Activated T-cell treated with anti-CD3 and anti-CD28 coated beads, Interleukin-2, amount 50 U/mL, for 4 hours (primary cell): ENCODE data around the gene LATS1. TPM values are rescaled to one million over a fixed set of nuclear protein-coding genes. Genes with fewer than 3 reads are reported as not detected.
"Not testable (repeated sequence)": the region's sequence is repeated elsewhere in the genome, so short reads cannot be mapped to it uniquely, and the experiment has no call there.

ENCODE experiments used
- ATAC-seq, 2 donors: fragments of 200-7000 bp; cut with Tn5 transposase; one replicate each; pipeline ENCODE4 v1.10.0; 2021
- DNase-seq: peaks from one replicate; pipeline ENCODE4 v3.0.0-alpha.2; 2020
- H3K27me3 Mint-ChIP-seq: one replicate; pipeline ENCODE4 v1.8.0; 2021; ENCODE audit warnings: low read depth, mixed read lengths
- H3K36me3 Mint-ChIP-seq: one replicate; pipeline ENCODE4 v1.8.0; 2022; ENCODE audit warnings: mixed read lengths; ENCODE audit not compliant: insufficient read depth
- H3K4me1 Mint-ChIP-seq: one replicate; pipeline ENCODE4 v1.8.0; 2021; ENCODE audit warnings: low read depth, mixed read lengths
- H3K4me3 Mint-ChIP-seq: one replicate; pipeline ENCODE4 v1.8.0; 2021; ENCODE audit warnings: mild to moderate bottlenecking, moderate library complexity, mixed read lengths
- H3K9me3 Mint-ChIP-seq: one replicate; pipeline ENCODE4 v1.8.0; 2021; ENCODE audit warnings: mixed read lengths
- total RNA-seq, 3 donors: library from RNA; stranded (reverse); gene quantifications; one replicate each; pipeline ENCODE4 v1.2.1, GENCODE V29; 2021

LATS1 gene
- total RNA-seq, 3 donors from 2014 or later = 29.7 to 35.5 (median 35.3) TPM

DNA sequence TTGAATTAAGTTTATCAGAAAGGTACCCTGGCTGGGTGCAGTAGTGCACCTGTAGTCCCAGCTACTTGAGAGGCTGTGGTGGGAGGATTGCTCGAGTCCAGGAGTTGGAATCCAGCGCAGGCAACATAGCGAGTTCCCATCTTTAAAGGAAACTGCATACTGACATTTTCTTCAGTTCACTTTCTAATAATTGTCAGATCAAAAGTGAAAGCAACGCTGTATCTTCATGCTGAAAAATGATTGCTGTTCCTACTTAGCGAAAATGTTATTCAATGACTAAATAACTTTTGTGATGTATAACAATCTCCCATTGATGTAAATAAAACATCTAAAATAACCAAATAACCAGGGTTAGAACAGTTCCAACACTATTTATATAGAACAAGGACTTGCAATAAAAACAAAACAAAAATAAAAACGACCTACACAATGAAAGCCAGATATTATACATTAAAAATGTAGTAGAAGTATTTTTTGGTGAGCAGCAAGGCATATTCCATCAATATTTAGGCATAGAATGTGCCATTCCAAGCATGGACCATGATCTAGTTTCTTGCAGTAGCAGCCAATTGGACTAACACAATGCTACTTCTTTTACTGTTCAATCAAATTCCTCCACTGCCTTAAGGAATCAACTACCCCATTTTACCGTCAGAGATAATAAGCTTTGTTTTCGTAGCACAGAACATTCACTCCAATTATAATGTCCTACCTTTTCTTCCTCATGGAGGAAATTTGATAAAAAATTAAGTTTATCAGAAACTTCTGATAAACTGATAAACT, 1.5 kb downstream of the LATS1 start:
- H3K9me3 Mint-ChIP-seq = no peaks in the 10 kb centered on the region
- H3K4me3 Mint-ChIP-seq = peak overlapping the region; percentile 94
- peaks cover 9% of the 10 kb centered on the region for H3K36me3 Mint-ChIP-seq
- H3K27me3 Mint-ChIP-seq = no peaks in the 10 kb centered on the region
- ATAC-seq = no peak
- DNase-seq = no peak
- peaks cover 41% of the 10 kb centered on the region for H3K4me1 Mint-ChIP-seq

- Mint-ChIP-seq H3K4me3 (no peak overlapping the region), H3K36me3 (peaks cover 10% of the 10 kb centered on the region), H3K9me3 (no peaks in the 10 kb centered on the region), H3K4me1 (peaks cover 53% of the 10 kb centered on the region), H3K27me3 (no peaks in the 10 kb centered on the region)
- ATAC-seq (no peak), DNase-seq (no peak)
These were observed 3.5 kb downstream of the LATS1 start for GRCh38 chr6:149714442-149714841.

DNA sequence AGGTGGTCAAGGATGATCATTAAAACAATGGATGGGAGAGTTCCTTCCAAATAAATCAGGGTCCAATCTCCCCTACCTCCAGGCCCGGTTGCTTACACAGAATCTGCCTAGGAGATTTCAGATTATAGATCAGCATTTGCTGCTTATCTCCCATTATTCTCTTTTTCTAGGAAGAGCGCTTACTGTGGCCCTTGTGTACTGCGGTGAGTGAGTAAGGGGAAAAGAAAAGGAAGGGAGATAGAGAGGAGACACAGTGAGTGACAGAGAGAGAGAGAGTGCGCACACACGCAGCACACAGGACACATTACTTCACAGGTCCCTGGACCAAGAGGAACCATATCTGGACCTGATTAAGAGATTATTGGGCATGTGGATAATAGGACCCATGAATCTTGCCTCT, 6.2 kb downstream of the LATS1 start:
- Mint-ChIP-seq H3K36me3 (peaks cover 10% of the 10 kb centered on the region), H3K9me3 (no peaks in the 10 kb centered on the region), H3K4me3 (no peak overlapping the region), H3K27me3 (no peaks in the 10 kb centered on the region), H3K4me1 (peaks cover 61% of the 10 kb centered on the region)
- ATAC-seq (no peak), DNase-seq (no peak)

DNA sequence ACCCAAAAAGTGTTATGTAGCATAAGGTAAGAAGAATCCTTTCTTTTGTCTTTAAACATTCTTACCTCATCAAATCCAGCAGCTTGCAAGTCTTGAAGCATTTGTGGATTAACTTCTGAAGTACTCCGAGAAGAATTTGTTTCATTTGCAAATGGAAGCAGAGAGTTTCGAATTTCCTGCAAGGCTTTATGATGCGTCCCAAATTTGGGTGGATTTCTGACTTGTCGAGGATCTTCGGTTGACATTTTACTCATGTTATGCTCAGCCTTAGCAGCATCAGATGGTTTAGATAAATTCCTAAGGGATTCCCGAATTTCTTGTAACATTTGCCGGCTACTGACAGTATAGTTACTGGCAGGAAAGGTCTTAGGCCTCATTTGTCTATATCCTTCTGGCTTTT, 16.2 kb downstream of the LATS1 start:
- DNase-seq (no peak), ATAC-seq (no peak)
- H3K36me3 Mint-ChIP-seq = peaks cover 10% of the 10 kb centered on the region
- H3K9me3 Mint-ChIP-seq = no peaks in the 10 kb centered on the region
- peaks cover 33% of the 10 kb centered on the region for H3K4me1 Mint-ChIP-seq
- no peak overlapping the region for H3K4me3 Mint-ChIP-seq
- H3K27me3 Mint-ChIP-seq = no peaks in the 10 kb centered on the region

DNA sequence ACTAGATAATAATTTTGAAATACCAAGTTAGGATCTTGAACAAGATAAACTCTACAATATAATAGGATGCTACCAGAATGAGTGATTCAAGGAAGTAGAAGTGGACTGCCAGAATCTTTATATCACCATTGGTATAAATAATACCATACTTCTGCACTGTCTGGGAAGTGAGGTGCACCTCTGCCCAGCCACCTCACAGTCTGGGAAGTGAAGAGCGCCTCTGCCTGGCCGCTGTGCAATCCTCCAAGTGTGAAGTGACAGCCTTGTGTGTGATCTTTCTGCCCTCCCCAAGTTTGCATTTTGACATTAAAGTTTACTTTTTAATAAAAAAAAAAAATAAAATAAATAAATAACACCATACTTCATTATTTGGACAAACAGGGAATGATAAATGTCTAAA, 18.8 kb downstream of the LATS1 start:
- peaks cover 4% of the 10 kb centered on the region for H3K36me3 Mint-ChIP-seq
- H3K4me1 Mint-ChIP-seq = peaks cover 24% of the 10 kb centered on the region
- no peak for DNase-seq
- H3K27me3 Mint-ChIP-seq = no peaks in the 10 kb centered on the region
- no peaks in the 10 kb centered on the region for H3K9me3 Mint-ChIP-seq
- ATAC-seq = no peak
- H3K4me3 Mint-ChIP-seq = no peak overlapping the region

DNA sequence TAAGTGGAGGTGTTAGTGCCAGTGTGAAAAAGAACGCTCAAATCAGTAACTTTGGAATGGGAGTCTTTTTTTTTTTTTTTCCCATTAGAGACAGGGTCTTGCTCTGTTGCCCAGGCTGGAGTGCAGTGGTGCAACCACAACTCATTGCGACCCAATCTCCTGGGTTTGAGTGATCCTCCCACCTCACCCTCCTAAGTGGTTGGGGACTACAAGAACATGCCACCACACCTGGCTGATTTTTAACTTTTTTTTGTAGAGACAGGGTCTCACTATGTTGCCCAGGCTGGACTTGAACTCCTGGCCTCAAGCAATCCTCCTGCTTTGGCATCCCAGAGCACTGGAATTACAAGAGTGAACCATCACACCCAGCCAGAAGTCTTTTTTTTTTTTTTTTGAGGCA, 19.7 kb downstream of the LATS1 start:
- no peaks in the 10 kb centered on the region for H3K9me3 Mint-ChIP-seq
- H3K36me3 Mint-ChIP-seq = peaks cover 4% of the 10 kb centered on the region
- H3K4me3 Mint-ChIP-seq = no peak overlapping the region
- H3K4me1 Mint-ChIP-seq = peaks cover 20% of the 10 kb centered on the region
- DNase-seq = no peak
- ATAC-seq = no peak
- no peaks in the 10 kb centered on the region for H3K27me3 Mint-ChIP-seq

GRCh38 chr6:149696901-149697300, 21.0 kb downstream of the LATS1 start:
- H3K4me1 Mint-ChIP-seq = peaks cover 19% of the 10 kb centered on the region
- no peaks in the 10 kb centered on the region for H3K27me3 Mint-ChIP-seq
- no peaks in the 10 kb centered on the region for H3K9me3 Mint-ChIP-seq
- ATAC-seq = no peak
- no peak for DNase-seq
- H3K36me3 Mint-ChIP-seq = peaks cover 9% of the 10 kb centered on the region
- no peak overlapping the region for H3K4me3 Mint-ChIP-seq

DNA sequence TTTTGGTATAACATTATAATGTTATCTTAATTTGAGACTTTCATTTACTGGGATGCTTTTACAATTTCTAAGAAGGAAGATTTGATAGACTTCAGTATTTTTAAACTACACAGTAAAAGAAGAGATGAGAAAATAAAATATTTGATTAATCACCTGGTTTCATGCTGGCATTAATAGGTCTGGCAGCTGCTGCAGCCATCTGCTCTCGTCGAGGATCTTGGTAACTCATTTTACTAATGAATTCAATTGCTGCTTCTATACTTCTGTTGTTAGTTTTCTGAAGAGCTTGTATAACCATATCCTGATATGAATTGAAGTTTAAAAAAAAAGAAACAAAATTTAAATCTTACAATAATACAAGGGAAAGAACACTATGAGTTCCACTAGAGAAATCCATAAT, 23.0 kb downstream of the LATS1 start:
- Mint-ChIP-seq H3K27me3 (no peaks in the 10 kb centered on the region), H3K36me3 (peaks cover 10% of the 10 kb centered on the region), H3K4me1 (peaks cover 16% of the 10 kb centered on the region), H3K9me3 (no peaks in the 10 kb centered on the region), H3K4me3 (no peak overlapping the region)
- ATAC-seq (no peak), DNase-seq (no peak)

DNA sequence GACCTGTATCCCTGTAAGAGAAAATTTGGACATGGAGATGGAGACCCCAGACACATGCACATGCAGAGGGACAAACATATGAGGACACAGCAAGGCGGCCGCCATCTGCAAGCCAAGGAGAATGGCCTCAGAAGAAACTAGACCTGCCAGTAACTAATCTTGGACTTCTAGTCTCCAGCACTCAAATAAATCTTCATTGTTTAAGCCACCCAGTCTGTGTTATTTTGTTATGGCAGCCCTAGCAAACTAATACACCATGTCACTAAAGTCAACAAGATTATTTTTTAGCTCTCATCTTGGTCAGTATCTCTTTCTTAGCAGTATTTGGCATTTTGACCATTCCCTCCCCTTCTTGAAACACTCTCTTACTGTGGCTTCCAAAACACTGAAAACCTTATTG, 26.7 kb downstream of the LATS1 start:
- Mint-ChIP-seq H3K9me3 (no peaks in the 10 kb centered on the region), H3K27me3 (no peaks in the 10 kb centered on the region), H3K4me3 (no peak overlapping the region), H3K4me1 (peaks cover 17% of the 10 kb centered on the region), H3K36me3 (peaks cover 15% of the 10 kb centered on the region)
- DNase-seq = no peak
- ATAC-seq = no peak

GRCh38 chr6:149686230-149686629, 31.7 kb downstream of the LATS1 start:
- Mint-ChIP-seq H3K36me3 (peaks cover 17% of the 10 kb centered on the region), H3K4me3 (no peak overlapping the region), H3K27me3 (no peaks in the 10 kb centered on the region), H3K4me1 (peaks cover 13% of the 10 kb centered on the region), H3K9me3 (no peaks in the 10 kb centered on the region)
- no peak for ATAC-seq
- no peak for DNase-seq

DNA sequence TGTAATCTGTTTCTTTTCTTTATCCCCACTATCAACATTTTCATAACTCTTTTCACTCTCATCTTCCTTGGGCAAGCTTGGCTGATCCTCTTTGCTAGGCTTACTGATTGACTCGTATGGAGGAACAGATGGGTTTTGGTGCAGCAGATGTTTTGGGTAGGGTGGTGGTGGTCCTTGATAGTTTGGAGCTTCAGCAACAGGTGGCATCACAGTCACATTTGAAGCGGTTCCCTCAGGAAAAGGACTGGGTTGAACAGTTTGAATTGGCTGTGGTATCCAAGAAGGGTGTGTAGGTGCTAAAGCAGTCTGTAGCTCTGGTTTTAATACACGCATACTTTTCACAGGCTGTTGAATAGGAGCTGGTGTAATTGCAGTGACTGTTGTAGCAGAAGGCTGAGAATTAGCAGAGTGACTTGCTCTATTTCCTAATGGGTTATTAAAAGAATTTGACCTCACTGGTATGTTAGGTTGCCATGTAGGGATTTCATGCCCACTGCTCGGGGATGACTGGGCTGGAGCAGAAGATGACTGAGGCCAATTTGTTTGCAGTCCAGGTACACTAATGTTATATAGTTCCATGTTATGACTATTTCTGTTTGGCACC, 34.5 kb downstream of the LATS1 start:
- Mint-ChIP-seq H3K36me3 (peaks cover 23% of the 10 kb centered on the region), H3K4me3 (no peak overlapping the region), H3K4me1 (peaks cover 13% of the 10 kb centered on the region), H3K27me3 (no peaks in the 10 kb centered on the region), H3K9me3 (no peaks in the 10 kb centered on the region)
- ATAC-seq (no peak), DNase-seq (no peak)

GRCh38 chr6:149681845-149682244, 36.1 kb downstream of the LATS1 start:
- not testable (repeated sequence) for H3K9me3 Mint-ChIP-seq, ATAC-seq, H3K4me3 Mint-ChIP-seq, DNase-seq, H3K4me1 Mint-ChIP-seq, H3K27me3 Mint-ChIP-seq
- H3K36me3 Mint-ChIP-seq = peaks cover 28% of the 10 kb centered on the region

- Mint-ChIP-seq H3K36me3 (peaks cover 28% of the 10 kb centered on the region), H3K4me1 (peaks cover 1% of the 10 kb centered on the region), H3K27me3 (no peaks in the 10 kb centered on the region), H3K9me3 (no peaks in the 10 kb centered on the region), H3K4me3 (no peak overlapping the region)
- DNase-seq (no peak), ATAC-seq (no peak)
These were observed 36.7 kb downstream of the LATS1 start for GRCh38 chr6:149681209-149681608.

DNA sequence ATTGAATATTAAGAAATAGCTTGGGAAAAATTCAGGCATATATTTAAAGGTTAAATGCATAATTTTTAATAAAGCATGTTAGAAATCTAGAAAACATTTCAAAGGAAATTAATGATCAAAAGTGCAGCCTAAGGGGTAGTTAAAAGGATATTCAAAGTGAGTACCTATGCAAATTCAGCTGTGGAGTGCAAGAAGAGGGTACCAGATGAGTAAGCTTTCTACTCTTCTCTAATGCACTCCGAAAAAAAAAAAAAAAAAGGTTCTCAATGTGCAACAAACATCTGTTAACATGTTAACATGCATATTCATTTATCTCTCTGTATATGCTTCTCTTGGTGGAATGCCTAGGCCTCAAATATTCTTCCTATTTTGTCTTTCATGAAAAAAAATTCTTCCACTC, 37.4 kb downstream of the LATS1 start:
- no peak for DNase-seq
- ATAC-seq = no peak
- Mint-ChIP-seq H3K4me1 (no peaks in the 10 kb centered on the region), H3K27me3 (no peaks in the 10 kb centered on the region), H3K4me3 (no peak overlapping the region), H3K9me3 (no peaks in the 10 kb centered on the region), H3K36me3 (peaks cover 27% of the 10 kb centered on the region)

- not testable (repeated sequence) for H3K9me3 Mint-ChIP-seq, DNase-seq, H3K27me3 Mint-ChIP-seq, H3K4me3 Mint-ChIP-seq, ATAC-seq, H3K4me1 Mint-ChIP-seq
- H3K36me3 Mint-ChIP-seq = peaks cover 35% of the 10 kb centered on the region
These were observed 45.6 kb downstream of the LATS1 start for GRCh38 chr6:149672265-149672664.
